Transverse colon (tissue), 4 donors: ENCODE measurements around the gene WDR7. TPM values are rescaled to one million over a fixed set of nuclear protein-coding genes. Genes with fewer than 3 reads are reported as not detected.

Experiments
- DNase-seq: peaks from one replicate; pipeline ENCODE4 v3.0.0-alpha.2; 2019
- H3K27ac ChIP-seq, 4 donors: fragments of 200-600 bp; sonication (generic); 2 replicates each; pipeline ENCODE4 v1.5.1; 2016 to 2018; ENCODE audit warnings: inconsistent platforms in 4 of 4
- H3K27me3 ChIP-seq: fragments of 200-600 bp; sonication (generic); 2 replicates; pipeline ENCODE4 v1.5.1; 2017; ENCODE audit warnings: inconsistent platforms
- H3K36me3 ChIP-seq, 4 donors: fragments of 200-600 bp; sonication (generic); 2 replicates each; pipeline ENCODE4 v1.5.1; 2017 to 2019; ENCODE audit warnings: inconsistent platforms in 4 of 4
- H3K4me1 ChIP-seq, 4 donors: fragments of 200-600 bp; sonication (generic); 2 replicates each; pipeline ENCODE4 v1.5.1; 2017 to 2020; ENCODE audit warnings: inconsistent platforms in 4 of 4
- H3K4me3 ChIP-seq, 4 donors: fragments of 200-600 bp; sonication (generic); 1 replicate in 1 of 4; 2 replicates in 3 of 4; pipeline versions ENCODE4 v1.5.1 to v1.6.1; 2017 to 2019; ENCODE audit warnings: inconsistent platforms in 4 of 4
- H3K9me3 ChIP-seq, 2 donors: fragments of 200-600 bp; sonication (generic); 2 replicates each; pipeline ENCODE4 v1.5.1; 2017 to 2019; ENCODE audit warnings: inconsistent platforms in 2 of 2
- CTCF ChIP-seq, 5 experiments: fragments of 200-600 bp in 3 of 5; fragments of 450-650 bp in 2 of 5; sonication (generic) in 3 of 5; IDR thresholded peaks; 1 replicate in 2 of 5; 2 replicates in 3 of 5; pipeline ENCODE4 v1.5.1; 2016 to 2017; ENCODE audit warnings: antibody characterized with exemption in 5 of 5, inconsistent platforms in 3 of 5, mild to moderate bottlenecking in 2 of 5, moderate library complexity in 1 of 5
- EP300 ChIP-seq: sonication (generic); formaldehyde crosslinking; IDR thresholded peaks from one replicate; pipeline ENCODE4 v1.6.1; 2017; ENCODE audit warnings: antibody characterized with exemption, low read depth
- POLR2A ChIP-seq: fragments of 450-650 bp; IDR thresholded peaks from one replicate; pipeline ENCODE4 v1.6.1; 2016; ENCODE audit warnings: antibody characterized with exemption, mild to moderate bottlenecking, moderate library complexity
- POLR2AphosphoS5 ChIP-seq, 3 donors: sonication (generic); formaldehyde crosslinking; IDR thresholded peaks; one replicate each; pipeline ENCODE4 v1.6.1; 2016; ENCODE audit warnings: antibody characterized with exemption in 3 of 3
- WGBS, 2 donors: methylation state at CpG; one replicate each; pipeline ENCODE4 v1.1.5; 2018; ENCODE audit warnings: low coverage in 1 of 2; 5-methylcytosine and 5-hydroxymethylcytosine counted together
- in situ Hi-C, 4 donors: fragments of 200-750 bp; cut with MboI; loops; one replicate each; pipeline versions ENCODE4 v1.15.0 to v1.15.1; 2017; ENCODE audit warnings: low sequenced_read_pairs in 3 of 4, low pct_ligation_motif_present in 1 of 4, low pct_unique_long_range_greater_than_20kb in 1 of 4
- intact Hi-C: fragments of 100-400 bp; cut with DNase I; formaldehyde crosslinking; loops from one replicate; pipeline ENCODE4 v1.15.1; 2023; ENCODE audit warnings: low total_unique reads
- total RNA-seq, 4 donors: library from RNA; depleted of rRNA; stranded (reverse); fragments of >200 nt; gene quantifications; one replicate each; pipeline ENCODE4 v1.1.0, GENCODE V29; 2016

The WDR7 gene
- total RNA-seq, 4 donors from 2014 or later = 14.9 to 37.5 (median 27.9) TPM

- intact Hi-C loops (no loop called here), in situ Hi-C loops (no loop called here)
- WGBS, 2 donors = 67% methylated on average over 11 of the region's 11 CpGs; no CpG with 5 or more reads in 1 of the 2 donors
- TF ChIP-seq CTCF (IDR thresholded peaks at IDR 0.05) (no peak), POLR2A (no peak), EP300 (no peak), POLR2AphosphoS5 (IDR thresholded peaks at IDR 0.05) (no peak)
- H3K4me1 ChIP-seq = no peaks in the 10 kb centered on the region
- DNase-seq = no peak
- no peaks in the 10 kb centered on the region for H3K36me3 ChIP-seq
- no peaks in the 10 kb centered on the region for H3K27me3 ChIP-seq
- no peaks in the 10 kb centered on the region for H3K9me3 ChIP-seq
- H3K27ac ChIP-seq = no peak overlapping the region
- no peak overlapping the region for H3K4me3 ChIP-seq
These were observed 426.8 kb downstream of the WDR7 start for GRCh38 chr18:57077786-57078552.

- 86% methylated on average over 9 of the region's 9 CpGs; no CpG with 5 or more reads in 1 of the 2 donors for WGBS, 2 donors
- Histone ChIP-seq H3K9me3 (no peaks in the 10 kb centered on the region), H3K27me3 (no peaks in the 10 kb centered on the region), H3K36me3 (no peaks in the 10 kb centered on the region), H3K4me1 (no peaks in the 10 kb centered on the region), H3K27ac (no peak overlapping the region), H3K4me3 (no peak overlapping the region)
- in situ Hi-C loops (no loop called here), intact Hi-C loops (no loop called here)
- no peak for TF ChIP-seq EP300
- no peak for TF ChIP-seq POLR2AphosphoS5 (IDR thresholded peaks at IDR 0.05)
- no peak for TF ChIP-seq CTCF (IDR thresholded peaks at IDR 0.05)
- TF ChIP-seq POLR2A = no peak
- DNase-seq = no peak
These were observed 427.5 kb downstream of the WDR7 start for GRCh38 chr18:57078614-57079013.

- no peaks in the 10 kb centered on the region for H3K36me3 ChIP-seq
- no peaks in the 10 kb centered on the region for H3K4me1 ChIP-seq
- H3K27ac ChIP-seq = no peak overlapping the region
- H3K27me3 ChIP-seq = no peaks in the 10 kb centered on the region
- intact Hi-C loops = no loop called here
- TF ChIP-seq POLR2AphosphoS5 (IDR thresholded peaks at IDR 0.05) (no peak), EP300 (no peak), CTCF (IDR thresholded peaks at IDR 0.05) (no peak), POLR2A (no peak)
- in situ Hi-C loops = no loop called here
- no peak overlapping the region for H3K4me3 ChIP-seq
- H3K9me3 ChIP-seq = no peaks in the 10 kb centered on the region
- WGBS, 2 donors = 90 to 94% methylated on average over 2 to 3 of the region's 3 CpGs
- no peak for DNase-seq
These were observed 429.3 kb downstream of the WDR7 start for GRCh38 chr18:57080479-57080878.

- Histone ChIP-seq H3K4me1 (no peaks in the 10 kb centered on the region), H3K27ac (no peak overlapping the region), H3K9me3 (no peaks in the 10 kb centered on the region), H3K4me3 (no peak overlapping the region), H3K27me3 (no peaks in the 10 kb centered on the region), H3K36me3 (no peaks in the 10 kb centered on the region)
- TF ChIP-seq CTCF (IDR thresholded peaks at IDR 0.05) = no peak
- TF ChIP-seq EP300 = no peak
- no peak for TF ChIP-seq POLR2A
- no peak for TF ChIP-seq POLR2AphosphoS5 (IDR thresholded peaks at IDR 0.05)
- in situ Hi-C loops (no loop called here), intact Hi-C loops (no loop called here)
- WGBS, 2 donors = 86 to 87% methylated on average over 10 of the region's 10 CpGs
- DNase-seq = no peak
These were observed 430.7 kb downstream of the WDR7 start for GRCh38 chr18:57081899-57082298.
